Epithelial cell of proximal tubule (primary cell): ENCODE results near the gene C14orf93. TPM values are rescaled to one million over a fixed set of nuclear protein-coding genes. Genes with fewer than 3 reads are reported as not detected.

Experiments used
- DNase-seq: peaks from one replicate; pipeline ENCODE4 v3.0.0-alpha.2; 2011; ENCODE audit warnings: low read depth
- H3K4me3 ChIP-seq: 2 replicates; pipeline ENCODE4 v1.5.1; 2011; ENCODE audit warnings: low read depth, mild to moderate bottlenecking, low read length
- CTCF ChIP-seq: conservative IDR thresholded peaks from 2 replicates; pipeline ENCODE4 v1.5.1; 2012; ENCODE audit warnings: low read depth, mild to moderate bottlenecking, low read length
- total RNA-seq: library from RNA; depleted of rRNA; stranded (reverse); fragments of >200 nt; gene quantifications from 2 replicates; pipeline ENCODE4 v1.2.3, GENCODE V29; 2015

Gene C14orf93
- total RNA-seq, 1 donor from 2014 or later, result 9.4 TPM

DNA sequence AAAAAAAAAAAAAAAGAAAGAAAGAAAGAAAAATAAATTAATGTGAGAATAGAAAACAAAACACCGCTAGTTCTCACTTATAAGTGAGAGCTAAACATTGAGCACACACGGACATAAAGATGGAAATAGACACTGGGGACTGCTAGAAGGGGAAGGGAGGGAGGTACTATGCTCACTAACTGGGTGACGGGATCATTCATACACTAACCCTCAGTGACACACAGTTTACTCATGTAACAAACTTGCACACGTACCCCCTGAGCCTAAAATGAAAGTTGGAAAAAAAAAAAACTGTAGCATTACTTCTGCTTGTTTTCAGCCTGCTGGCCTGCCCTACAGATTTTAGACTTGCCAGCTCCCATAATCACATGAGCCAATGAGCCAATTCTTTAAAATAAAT lies 70.3 kb downstream of the C14orf93 start:
- DNase-seq, result no peak
- TF ChIP-seq CTCF, result no peak

More for the DNA sequence above, 70.3 kb downstream of the C14orf93 start:
- no peak overlapping the region for H3K4me3 ChIP-seq

Other genes starting within 250 kb of the C14orf93 start
- 99.2 and 109 TPM in 2 replicates for gene OXA1L, start 243.5 kb downstream of the C14orf93 start, total RNA-seq
- gene SLC7A7, start 194.7 kb downstream of the C14orf93 start, total RNA-seq, result 3.5 and 5.6 TPM in 2 replicates
- 160 and 224 TPM in 2 replicates for gene MRPL52, start 180.3 kb downstream of the C14orf93 start, total RNA-seq
- 224 and 227 TPM in 2 replicates for gene MMP14, start 173.6 kb downstream of the C14orf93 start, total RNA-seq
- gene LRP10, start 138.4 kb downstream of the C14orf93 start, total RNA-seq, result 82.5 and 102 TPM in 2 replicates
- gene REM2, start 126.9 kb downstream of the C14orf93 start, total RNA-seq, result 0.17 and 0.80 TPM in 2 replicates
- 76.4 and 90.6 TPM in 2 replicates for gene RBM23, start 91.0 kb downstream of the C14orf93 start, total RNA-seq
- 70.5 and 142 TPM in 2 replicates for gene PRMT5, start 80.8 kb downstream of the C14orf93 start, total RNA-seq
- gene HAUS4, start 53.1 kb downstream of the C14orf93 start, total RNA-seq, result 40.0 and 70.5 TPM in 2 replicates
- gene AJUBA, start 27.6 kb downstream of the C14orf93 start, total RNA-seq, result 63.2 and 105 TPM in 2 replicates
- gene PSMB5, start 24.8 kb upstream of the C14orf93 start, total RNA-seq, result 388 and 413 TPM in 2 replicates
- not detected in 2 replicates for gene PSMB11, start 32.1 kb upstream of the C14orf93 start, total RNA-seq
- gene CDH24, start 47.4 kb upstream of the C14orf93 start, total RNA-seq, result 11.1 and 17.7 TPM in 2 replicates
- 84.1 and 85.2 TPM in 2 replicates for gene ACIN1, start 85.0 kb upstream of the C14orf93 start, total RNA-seq
- 27.3 and 53.8 TPM in 2 replicates for gene C14orf119, start 85.4 kb upstream of the C14orf93 start, total RNA-seq
- gene CIROP, start 94.8 kb upstream of the C14orf93 start, total RNA-seq, result not detected in 2 replicates
- gene CEBPE, start 109.1 kb upstream of the C14orf93 start, total RNA-seq, result not detected in 2 replicates
- 1.4 and 3.3 TPM in 2 replicates for gene SLC7A8, start 173.5 kb upstream of the C14orf93 start, total RNA-seq
- not detected in 2 replicates for gene RNF212B, start 227.8 kb upstream of the C14orf93 start, total RNA-seq